Vagina (tissue), 2 donors: ENCODE measurements around the gene CCNQ. TPM values are rescaled to one million over a fixed set of nuclear protein-coding genes. Genes with fewer than 3 reads are reported as not detected.
A peak's percentile ranks its signal among the peaks of the same experiment; 100 is the strongest.

Source experiments
- DNase-seq, 2 donors: peaks; one replicate each; pipeline ENCODE4 v3.0.0-alpha.2; 2017; ENCODE audit errors: extremely low spot score in 2 of 2
- H3K27ac ChIP-seq: fragments of 200-600 bp; sonication (generic); one replicate; pipeline ENCODE4 v1.5.1; 2019
- H3K27me3 ChIP-seq: fragments of 200-600 bp; sonication (generic); one replicate; pipeline ENCODE4 v1.5.1; 2019
- H3K36me3 ChIP-seq, 2 donors: fragments of 200-600 bp; sonication (generic); one replicate each; pipeline ENCODE4 v1.5.1; 2017 to 2019
- H3K4me1 ChIP-seq: fragments of 200-600 bp; sonication (generic); one replicate; pipeline ENCODE4 v1.5.1; 2019
- H3K4me3 ChIP-seq, 2 donors: fragments of 200-600 bp; sonication (generic); 1 replicate in 1 of 2; 2 replicates in 1 of 2; pipeline ENCODE4 v1.5.1; 2016 to 2019
- H3K9me3 ChIP-seq: fragments of 200-600 bp; sonication (generic); one replicate; pipeline ENCODE4 v1.5.1; 2019
- CTCF ChIP-seq, 3 experiments: fragments of 450-650 bp in 2 of 3; fragments of 200-600 bp in 1 of 3; sonication (generic) in 1 of 3; IDR thresholded peaks; one replicate each; pipeline ENCODE4 v1.5.1; 2017 to 2019; ENCODE audit warnings: antibody characterized with exemption in 3 of 3, mild to moderate bottlenecking in 2 of 3, moderate library complexity in 2 of 3
- POLR2A ChIP-seq, 2 donors: fragments of 450-650 bp; IDR thresholded peaks; one replicate each; pipeline ENCODE4 v1.6.1; 2017; ENCODE audit warnings: antibody characterized with exemption in 2 of 2, mild to moderate bottlenecking in 2 of 2, moderate library complexity in 2 of 2
- POLR2AphosphoS5 ChIP-seq, 2 donors: sonication (generic); formaldehyde crosslinking; IDR thresholded peaks; one replicate each; pipeline ENCODE4 v1.9.0; 2017; ENCODE audit warnings: antibody characterized with exemption in 2 of 2, mild to moderate bottlenecking in 2 of 2, low read depth in 1 of 2; ENCODE audit not compliant: insufficient read depth in 1 of 2
- intact Hi-C: fragments of 100-400 bp; cut with DNase I; formaldehyde crosslinking; loops from one replicate; pipeline ENCODE4 v1.15.1; 2023
- total RNA-seq: library from RNA; depleted of rRNA; stranded (reverse); fragments of >200 nt; gene quantifications from one replicate; pipeline ENCODE4 v1.2.3, GENCODE V29; 2016

The CCNQ gene
- total RNA-seq, 1 donor from 2014 or later: 31.2 TPM

- Histone ChIP-seq H3K27me3 (peaks cover 4% of the 10 kb centered on the region), H3K4me1 (peaks cover 7% of the 10 kb centered on the region), H3K36me3 (no peaks in the 10 kb centered on the region), H3K27ac (no peak overlapping the region), H3K4me3 (no peak overlapping the region), H3K9me3 (no peaks in the 10 kb centered on the region)
- no peak for DNase-seq
- intact Hi-C loops: no loop called here
- TF ChIP-seq CTCF (IDR thresholded peaks at IDR 0.05): no peak
- no peak for TF ChIP-seq POLR2A (IDR thresholded peaks at IDR 0.05)
- TF ChIP-seq POLR2AphosphoS5 (IDR thresholded peaks at IDR 0.05; ENCODE audit: insufficient read depth in 1 of 2, low read depth in 1 of 2): no peak
Measured at GRCh38 chrX:153645151-153645550, 46.2 kb upstream of the CCNQ start.

- Histone ChIP-seq H3K36me3 (no peaks in the 10 kb centered on the region), H3K4me1 (peaks cover 7% of the 10 kb centered on the region), H3K27me3 (peaks cover 4% of the 10 kb centered on the region), H3K9me3 (no peaks in the 10 kb centered on the region), H3K27ac (no peak overlapping the region), H3K4me3 (no peak overlapping the region)
- no peak for DNase-seq
- intact Hi-C loops: no loop called here
- TF ChIP-seq CTCF (IDR thresholded peaks at IDR 0.05) (no peak), POLR2A (IDR thresholded peaks at IDR 0.05) (no peak), POLR2AphosphoS5 (IDR thresholded peaks at IDR 0.05; ENCODE audit: insufficient read depth in 1 of 2, low read depth in 1 of 2) (no peak)
Measured at GRCh38 chrX:153644356-153645125, 45.6 kb upstream of the CCNQ start.

- intact Hi-C loops: no loop called here
- Histone ChIP-seq H3K36me3 (no peaks in the 10 kb centered on the region), H3K4me1 (peaks cover 7% of the 10 kb centered on the region), H3K4me3 (peak overlapping the region in 1 of 2 donors; percentile 24), H3K27me3 (peaks cover 4% of the 10 kb centered on the region), H3K9me3 (no peaks in the 10 kb centered on the region), H3K27ac (no peak overlapping the region)
- no peak for DNase-seq
- TF ChIP-seq POLR2AphosphoS5 (IDR thresholded peaks at IDR 0.05; ENCODE audit: insufficient read depth in 1 of 2, low read depth in 1 of 2) (no peak), CTCF (IDR thresholded peaks at IDR 0.05) (no peak), POLR2A (IDR thresholded peaks at IDR 0.05) (no peak)
Measured at GRCh38 chrX:153643431-153644351, 44.8 kb upstream of the CCNQ start.

- no peaks in the 10 kb centered on the region for H3K36me3 ChIP-seq
- H3K4me1 ChIP-seq: peaks cover 7% of the 10 kb centered on the region
- no peaks in the 10 kb centered on the region for H3K9me3 ChIP-seq
- TF ChIP-seq POLR2A (IDR thresholded peaks at IDR 0.05) (no peak), CTCF (IDR thresholded peaks at IDR 0.05) (no peak), POLR2AphosphoS5 (IDR thresholded peaks at IDR 0.05; ENCODE audit: insufficient read depth in 1 of 2, low read depth in 1 of 2) (no peak)
- no peak overlapping the region for H3K27ac ChIP-seq
- peaks cover 4% of the 10 kb centered on the region for H3K27me3 ChIP-seq
- DNase-seq: no peak
- intact Hi-C loops: no loop called here
- H3K4me3 ChIP-seq: peak overlapping the region in 1 of 2 donors; percentile 24
Measured at GRCh38 chrX:153642655-153643430, 43.9 kb upstream of the CCNQ start.
